Suppressor macrophage (primary cell): ENCODE measurements around the gene IL21R.
"Not testable (repeated sequence)": the region's sequence is repeated elsewhere in the genome, so short reads cannot be mapped to it uniquely, and the experiment has no call there.

ENCODE experiments used
- DNase-seq, 4 experiments: peaks; one replicate each; pipeline ENCODE4 v3.0.0-alpha.2; 2020 to 2022

The IL21R gene

GRCh38 chr16:27446721-27447120 is 44.7 kb downstream of the IL21R start:
- DNase-seq = no peak

GRCh38 chr16:27447301-27447700 is 45.3 kb downstream of the IL21R start:
- DNase-seq = no peak

GRCh38 chr16:27448532-27449433 is 46.8 kb downstream of the IL21R start:
- no peak for DNase-seq

GRCh38 chr16:27449434-27450195 is 47.6 kb downstream of the IL21R start:
- DNase-seq = peak in 3 of 4 experiments; percentile 36 to 60 (median 44)

- DNase-seq = no peak
Measured at GRCh38 chr16:27450196-27450549, 48.2 kb downstream of the IL21R start.

- DNase-seq = no peak
Measured at GRCh38 chr16:27452569-27453493, 50.9 kb downstream of the IL21R start.

GRCh38 chr16:27453494-27453825 is 51.5 kb downstream of the IL21R start:
- DNase-seq = no peak

- DNase-seq = peak in 2 of 4 experiments; percentile 43
Measured at GRCh38 chr16:27455700-27456099, 53.7 kb downstream of the IL21R start.

GRCh38 chr16:27457605-27457900 is 55.6 kb downstream of the IL21R start:
- DNase-seq = not testable (repeated sequence)

GRCh38 chr16:27458258-27458657 is 56.3 kb downstream of the IL21R start:
- peak in 3 of 4 experiments; percentile 20 to 39 (median 31) for DNase-seq

GRCh38 chr16:27458987-27459688 is 57.2 kb downstream of the IL21R start:
- DNase-seq = no peak

GRCh38 chr16:27460213-27460612 is 58.2 kb downstream of the IL21R start:
- no peak for DNase-seq

- DNase-seq = no peak
Measured at GRCh38 chr16:27460663-27461482, 58.9 kb downstream of the IL21R start.

- DNase-seq = no peak
Measured at GRCh38 chr16:27461483-27462171, 59.7 kb downstream of the IL21R start.

GRCh38 chr16:27462200-27462845 is 60.3 kb downstream of the IL21R start:
- no peak for DNase-seq

GRCh38 chr16:27462846-27463682 is 61.1 kb downstream of the IL21R start:
- no peak for DNase-seq

GRCh38 chr16:27463741-27464591 is 62.0 kb downstream of the IL21R start:
- DNase-seq = no peak
